ENCODE results near the gene KAT6B.

DNA sequence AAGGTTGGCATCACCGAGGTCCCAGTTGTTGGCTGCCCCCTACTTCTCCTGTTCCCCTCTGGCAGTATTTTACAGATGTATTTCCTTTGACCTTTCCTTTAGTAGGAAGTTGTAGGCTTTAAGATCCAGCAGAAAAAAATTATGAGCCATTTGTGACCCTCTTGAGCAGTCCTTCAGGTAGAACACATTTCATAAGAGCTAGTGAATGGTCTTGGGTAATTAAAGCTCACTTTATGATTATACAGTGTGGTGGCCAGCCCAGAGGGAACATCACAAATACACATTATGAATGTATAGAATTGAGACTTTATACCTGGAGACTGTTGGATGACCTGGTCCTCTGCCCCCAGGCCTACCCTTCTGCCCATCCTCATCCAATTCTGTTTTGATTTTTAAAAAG, 57.0 kb downstream of the KAT6B start:
- no peak for TF ChIP-seq EZH2 (IDR thresholded peaks at IDR 0.05; ENCODE audit: borderline replicate concordance, low read depth, low read length, poor library complexity, severe bottlenecking)
- TF ChIP-seq, protein P1, sequence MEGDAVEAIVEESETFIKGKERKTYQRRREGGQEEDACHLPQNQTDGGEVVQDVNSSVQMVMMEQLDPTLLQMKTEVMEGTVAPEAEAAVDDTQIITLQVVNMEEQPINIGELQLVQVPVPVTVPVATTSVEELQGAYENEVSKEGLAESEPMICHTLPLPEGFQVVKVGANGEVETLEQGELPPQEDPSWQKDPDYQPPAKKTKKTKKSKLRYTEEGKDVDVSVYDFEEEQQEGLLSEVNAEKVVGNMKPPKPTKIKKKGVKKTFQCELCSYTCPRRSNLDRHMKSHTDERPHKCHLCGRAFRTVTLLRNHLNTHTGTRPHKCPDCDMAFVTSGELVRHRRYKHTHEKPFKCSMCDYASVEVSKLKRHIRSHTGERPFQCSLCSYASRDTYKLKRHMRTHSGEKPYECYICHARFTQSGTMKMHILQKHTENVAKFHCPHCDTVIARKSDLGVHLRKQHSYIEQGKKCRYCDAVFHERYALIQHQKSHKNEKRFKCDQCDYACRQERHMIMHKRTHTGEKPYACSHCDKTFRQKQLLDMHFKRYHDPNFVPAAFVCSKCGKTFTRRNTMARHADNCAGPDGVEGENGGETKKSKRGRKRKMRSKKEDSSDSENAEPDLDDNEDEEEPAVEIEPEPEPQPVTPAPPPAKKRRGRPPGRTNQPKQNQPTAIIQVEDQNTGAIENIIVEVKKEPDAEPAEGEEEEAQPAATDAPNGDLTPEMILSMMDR (conservative IDR thresholded peaks at IDR 0.05; ENCODE audit: low read depth, low read length): no peak

Data from A673 (cell line).